Psoas muscle (tissue), 8 donors: ENCODE measurements around the gene KLF16. TPM values are rescaled to one million over a fixed set of nuclear protein-coding genes. Genes with fewer than 3 reads are reported as not detected.

Experiments
- ATAC-seq, 4 donors: fragments of 200-7000 bp; cut with Tn5 transposase; one replicate each; pipeline ENCODE4 v1.9.1; 2020; ENCODE audit warnings: moderate library complexity in 3 of 4, mild to moderate bottlenecking in 2 of 4
- DNase-seq, 2 donors: peaks; one replicate each; pipeline ENCODE4 v3.0.0-alpha.2; 2020
- H3K27ac ChIP-seq: fragments of 200-600 bp; one replicate; pipeline ENCODE4 v1.8.0; 2022
- H3K27me3 ChIP-seq, 3 donors: fragments of 200-600 bp in 1 of 3; one replicate each; pipeline versions ENCODE4 v1.6.1 to v1.8.0; 2013 to 2022; ENCODE audit warnings: low read length in 2 of 3, mild to moderate bottlenecking in 2 of 3, moderate library complexity in 1 of 3; ENCODE audit not compliant: insufficient read depth in 3 of 3
- H3K36me3 ChIP-seq, 2 donors: fragments of 200-600 bp in 1 of 2; one replicate each; pipeline versions ENCODE4 v1.6.1 to v1.8.0; 2013 to 2022; ENCODE audit warnings: low read depth in 1 of 2, mild to moderate bottlenecking in 1 of 2, moderate library complexity in 1 of 2; ENCODE audit not compliant: insufficient read depth in 1 of 2
- H3K4me1 ChIP-seq: fragments of 200-600 bp; one replicate; pipeline ENCODE4 v1.8.0; 2022
- H3K4me3 ChIP-seq: fragments of 200-600 bp; one replicate; pipeline ENCODE4 v1.8.0; 2022; ENCODE audit warnings: mild to moderate bottlenecking
- H3K9me3 ChIP-seq: fragments of 200-600 bp; one replicate; pipeline ENCODE4 v1.8.0; 2022
- CTCF ChIP-seq: fragments of 200-600 bp; IDR thresholded peaks from one replicate; pipeline ENCODE4 v1.8.0; 2022; ENCODE audit warnings: antibody characterized with exemption
- WGBS, 3 donors: extraction: QIAGEN DNeasy Blood & Tissue Kit; methylation state at CpG; one replicate each; pipeline versions ENCODE4 v1.1.6 to v1.1.7; 2013; 5-methylcytosine and 5-hydroxymethylcytosine counted together
- intact Hi-C, 2 donors: fragments of 100-400 bp; cut with DNase I; formaldehyde crosslinking; loops; one replicate each; pipeline versions ENCODE4 v1.11.0 to v1.14.2; 2022
- polyA plus RNA-seq, 3 donors: library from polyadenylated mRNA; stranded (reverse); fragments of 200-250 nt; gene quantifications; one replicate each; pipeline ENCODE4 v1.2.3, GENCODE V29; 2013
- total RNA-seq, 4 donors: library from RNA; stranded (reverse); fragmentation: NEBNext Ultra II Directional in 2 of 4; extraction: Animal tissue kit (Norgen Biotek cat#: 25700) in 2 of 4; gene quantifications; one replicate each; pipeline versions ENCODE4 v1.2.1 to v1.2.4, GENCODE V29; 2021 to 2023
- donor health status: healthy with polysubstance abuse.
- donor health status: DM: no; HTN: no; CAD: no; lungs with moderate emphysema.
- donor health status: Bipolar disorder and iron deficiency.
- donor health status: healthy.
- donor health status: DM: yes; HTN: yes; CAD: no.
- donor health status: DM: no; HTN: no; CAD: no.
- donor health status: DM: no; HTN: no; CAD: no.
- donor health status: DM: yes; HTN: yes; CAD: no.

The KLF16 gene
- total and polyA plus RNA-seq, 7 donors = 2.2 to 13.0 (median 3.3) TPM

- WGBS, 3 donors = 73 to 75% (median 75%) methylated on average over 12 to 16 of the region's 16 CpGs
- Histone ChIP-seq H3K4me3 (no peak overlapping the region), H3K27ac (no peak overlapping the region), H3K4me1 (peaks cover 30% of the 10 kb centered on the region), H3K9me3 (no peaks in the 10 kb centered on the region), H3K27me3 (peaks cover 0 to 20% (median 2%) of the 10 kb centered on the region in 3 donors), H3K36me3 (no peaks in the 10 kb centered on the region)
- intact Hi-C loops = no loop called here
- DNase-seq (peak in 1 of 2 donors; percentile 19), ATAC-seq (no peak)
- TF ChIP-seq CTCF = no peak
Observed at GRCh38 chr19:1854039-1854541, 9.3 kb downstream of the KLF16 start.

GRCh38 chr19:1853295-1854038, 9.9 kb downstream of the KLF16 start:
- peak; percentile 56 to 72 (median 66) for ATAC-seq
- intact Hi-C loops = no loop called here
- H3K4me1 ChIP-seq = peaks cover 30% of the 10 kb centered on the region
- no peaks in the 10 kb centered on the region for H3K9me3 ChIP-seq
- DNase-seq = peak; percentile 80 to 88
- no peak overlapping the region for H3K27ac ChIP-seq
- no peaks in the 10 kb centered on the region for H3K36me3 ChIP-seq
- 34 to 37% (median 37%) methylated on average over 25 to 27 of the region's 27 CpGs for WGBS, 3 donors
- H3K4me3 ChIP-seq = peak overlapping the region; percentile 4
- H3K27me3 ChIP-seq = peaks cover 0 to 20% (median 2%) of the 10 kb centered on the region in 3 donors
- TF ChIP-seq CTCF = peak; percentile 82

GRCh38 chr19:1852581-1853128, 10.7 kb downstream of the KLF16 start:
- 72 to 81% (median 75%) methylated on average over 6 to 9 of the region's 9 CpGs for WGBS, 3 donors
- ATAC-seq (no peak), DNase-seq (peak in 1 of 2 donors; percentile 14)
- TF ChIP-seq CTCF = no peak
- Histone ChIP-seq H3K4me1 (peaks cover 28% of the 10 kb centered on the region), H3K27me3 (peaks cover 0 to 20% (median 2%) of the 10 kb centered on the region in 3 donors), H3K9me3 (no peaks in the 10 kb centered on the region), H3K4me3 (no peak overlapping the region), H3K36me3 (no peaks in the 10 kb centered on the region), H3K27ac (no peak overlapping the region)
- intact Hi-C loops = no loop called here

GRCh38 chr19:1851654-1852580, 11.5 kb downstream of the KLF16 start:
- ATAC-seq (no peak), DNase-seq (peak in 1 of 2 donors; percentile 24)
- intact Hi-C loops = no loop called here
- Histone ChIP-seq H3K4me1 (peaks cover 25% of the 10 kb centered on the region), H3K36me3 (no peaks in the 10 kb centered on the region), H3K9me3 (no peaks in the 10 kb centered on the region), H3K27ac (no peak overlapping the region), H3K4me3 (no peak overlapping the region), H3K27me3 (peaks cover 0 to 17% (median 2%) of the 10 kb centered on the region in 3 donors)
- TF ChIP-seq CTCF = no peak
- WGBS, 3 donors = 16 to 24% (median 23%) methylated on average over 50 to 66 of the region's 66 CpGs
